IPS-NIHi7 (cell line): ENCODE data around the gene CLEC1A.

ENCODE experiments used
- DNase-seq: peaks from one replicate; pipeline ENCODE4 v3.0.0; 2012; ENCODE audit warnings: mixed read lengths; ENCODE audit errors: extremely low spot score

The CLEC1A gene

GRCh38 chr12:10101042-10101579, 2.3 kb upstream of the CLEC1A start:
- peak; percentile 8 for DNase-seq

- DNase-seq: no peak
Observed at GRCh38 chr12:10097521-10097920, 1.3 kb downstream of the CLEC1A start.

GRCh38 chr12:10095971-10096370, 2.8 kb downstream of the CLEC1A start:
- no peak for DNase-seq

- DNase-seq: no peak
Observed at GRCh38 chr12:10094646-10095395, 4.0 kb downstream of the CLEC1A start.

- DNase-seq: peak; percentile 20
Observed at GRCh38 chr12:10088955-10089900, 9.6 kb downstream of the CLEC1A start.

GRCh38 chr12:10088031-10088430, 10.8 kb downstream of the CLEC1A start:
- no peak for DNase-seq

- no peak for DNase-seq
Observed at GRCh38 chr12:10086387-10086786, 12.4 kb downstream of the CLEC1A start.

- DNase-seq: no peak
Observed at GRCh38 chr12:10084733-10085132, 14.1 kb downstream of the CLEC1A start.

GRCh38 chr12:10082117-10082874, 16.5 kb downstream of the CLEC1A start:
- no peak for DNase-seq

GRCh38 chr12:10075451-10075850, 23.3 kb downstream of the CLEC1A start:
- DNase-seq: no peak

- no peak for DNase-seq
Observed at GRCh38 chr12:10073261-10073660, 25.5 kb downstream of the CLEC1A start.

GRCh38 chr12:10072131-10072530, 26.7 kb downstream of the CLEC1A start:
- DNase-seq: no peak

- DNase-seq: no peak
Observed at GRCh38 chr12:10070380-10070779, 28.4 kb downstream of the CLEC1A start.

- no peak for DNase-seq
Observed at GRCh38 chr12:10069976-10070375, 28.8 kb downstream of the CLEC1A start.

GRCh38 chr12:10069099-10069498, 29.7 kb downstream of the CLEC1A start:
- DNase-seq: no peak

GRCh38 chr12:10068644-10069043, 30.1 kb downstream of the CLEC1A start:
- DNase-seq: no peak

- no peak for DNase-seq
Observed at GRCh38 chr12:10067942-10068341, 30.8 kb downstream of the CLEC1A start.

- DNase-seq: no peak
Observed at GRCh38 chr12:10067264-10067663, 31.5 kb downstream of the CLEC1A start.

GRCh38 chr12:10065241-10065640, 33.5 kb downstream of the CLEC1A start:
- no peak for DNase-seq

GRCh38 chr12:10058387-10058786, 40.4 kb downstream of the CLEC1A start:
- no peak for DNase-seq

- no peak for DNase-seq
Observed at GRCh38 chr12:10052193-10052913, 46.4 kb downstream of the CLEC1A start.
